Epidermal melanocyte (primary cell): Measurements from ENCODE around the gene ZNF227.
"Not testable (repeated sequence)": the region's sequence is repeated elsewhere in the genome, so short reads cannot be mapped to it uniquely, and the experiment has no call there.

Source experiments
- DNase-seq: peaks from one replicate; pipeline ENCODE4 v3.0.0; 2011; ENCODE audit warnings: low spot score; ENCODE audit not compliant: insufficient read length

The ZNF227 gene

GRCh38 chr19:44236384-44236783, 24.1 kb downstream of the ZNF227 start:
- DNase-seq = no peak

DNA sequence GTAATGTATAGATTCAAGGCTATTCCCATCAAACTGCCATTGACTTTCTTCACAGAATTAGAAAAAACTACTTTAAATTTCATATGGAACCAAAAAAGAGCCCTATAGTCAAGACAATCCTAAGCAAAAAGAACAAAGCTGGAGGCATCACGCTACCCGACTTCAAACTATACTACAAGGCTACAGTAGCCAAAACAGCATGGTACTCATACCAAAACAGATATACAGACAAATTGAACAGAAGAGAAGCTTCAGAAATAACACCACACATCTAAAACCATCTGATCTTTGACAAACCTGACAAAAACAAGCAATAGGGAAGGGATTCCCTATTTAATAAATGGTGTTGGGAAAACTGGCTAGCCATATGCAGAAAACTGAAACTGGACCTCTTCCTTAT, 40.0 kb downstream of the ZNF227 start:
- DNase-seq = not testable (repeated sequence)

GRCh38 chr19:44253392-44253791, 41.1 kb downstream of the ZNF227 start:
- not testable (repeated sequence) for DNase-seq

DNA sequence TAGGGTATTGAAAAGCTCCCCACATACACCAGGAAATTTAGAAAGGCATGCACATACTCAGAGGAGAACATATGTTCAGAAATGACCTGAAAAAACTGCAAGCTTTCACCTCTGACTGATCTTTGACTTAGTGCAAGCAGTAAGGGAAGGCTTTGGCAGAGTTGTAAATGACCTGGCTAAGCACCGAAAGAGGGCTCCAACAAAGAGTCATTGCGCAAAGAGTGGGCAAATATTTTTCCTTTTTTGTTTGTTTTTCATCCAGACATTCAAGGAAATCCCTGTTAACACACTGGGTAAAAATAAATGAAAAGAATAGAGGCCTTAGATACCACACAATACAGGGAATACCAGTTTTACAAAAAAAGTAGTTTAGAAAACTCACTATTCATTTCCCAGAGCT, 42.2 kb downstream of the ZNF227 start:
- DNase-seq = no peak

- DNase-seq = no peak
These were observed 43.5 kb downstream of the ZNF227 start for GRCh38 chr19:44255705-44256411.

- no peak for DNase-seq
These were observed 45.8 kb downstream of the ZNF227 start for GRCh38 chr19:44258136-44258535.

DNA sequence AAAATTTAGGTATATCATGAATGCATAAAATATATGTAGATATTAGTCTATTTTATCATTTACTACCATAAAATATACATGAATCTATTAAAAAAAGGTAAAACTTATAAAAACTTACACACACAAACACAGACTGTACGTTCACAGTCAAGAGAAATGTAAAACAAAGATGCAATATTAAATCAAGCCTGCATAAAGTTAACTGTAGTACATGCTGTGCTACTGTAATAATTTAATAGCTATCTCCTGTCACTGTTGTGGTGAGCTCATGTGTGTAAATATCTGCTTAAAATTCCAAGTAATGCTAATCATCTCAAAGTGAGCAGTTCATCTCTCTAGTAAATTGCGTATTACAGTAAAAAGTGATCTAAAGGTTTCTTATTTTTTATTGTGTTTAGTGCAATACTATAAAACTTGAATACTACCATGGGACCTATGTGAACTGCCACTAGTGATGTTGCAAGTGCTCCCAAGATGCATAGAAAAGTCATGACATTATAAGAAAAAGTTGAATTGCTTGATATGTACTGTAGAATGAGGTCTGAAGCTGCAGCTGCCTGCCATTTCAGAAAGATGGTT, 46.6 kb downstream of the ZNF227 start:
- no peak for DNase-seq

DNA sequence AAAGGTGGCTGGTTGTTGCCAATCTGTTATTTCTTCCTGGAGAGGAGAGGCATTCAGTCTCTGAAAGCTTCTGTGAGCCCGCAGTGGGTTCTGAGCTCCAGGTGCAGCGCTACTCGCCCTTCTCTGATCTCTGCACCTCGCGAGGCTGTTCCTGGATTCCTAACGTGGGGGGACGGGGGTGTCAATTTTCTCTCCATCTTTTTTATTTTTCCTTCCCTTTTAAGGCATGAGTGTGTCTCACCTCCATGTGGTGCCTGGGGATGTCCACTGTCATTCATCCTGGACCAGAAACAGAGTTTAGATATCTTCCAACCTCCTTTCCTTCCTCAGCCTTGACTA, 48.0 kb downstream of the ZNF227 start:
- DNase-seq = no peak

DNA sequence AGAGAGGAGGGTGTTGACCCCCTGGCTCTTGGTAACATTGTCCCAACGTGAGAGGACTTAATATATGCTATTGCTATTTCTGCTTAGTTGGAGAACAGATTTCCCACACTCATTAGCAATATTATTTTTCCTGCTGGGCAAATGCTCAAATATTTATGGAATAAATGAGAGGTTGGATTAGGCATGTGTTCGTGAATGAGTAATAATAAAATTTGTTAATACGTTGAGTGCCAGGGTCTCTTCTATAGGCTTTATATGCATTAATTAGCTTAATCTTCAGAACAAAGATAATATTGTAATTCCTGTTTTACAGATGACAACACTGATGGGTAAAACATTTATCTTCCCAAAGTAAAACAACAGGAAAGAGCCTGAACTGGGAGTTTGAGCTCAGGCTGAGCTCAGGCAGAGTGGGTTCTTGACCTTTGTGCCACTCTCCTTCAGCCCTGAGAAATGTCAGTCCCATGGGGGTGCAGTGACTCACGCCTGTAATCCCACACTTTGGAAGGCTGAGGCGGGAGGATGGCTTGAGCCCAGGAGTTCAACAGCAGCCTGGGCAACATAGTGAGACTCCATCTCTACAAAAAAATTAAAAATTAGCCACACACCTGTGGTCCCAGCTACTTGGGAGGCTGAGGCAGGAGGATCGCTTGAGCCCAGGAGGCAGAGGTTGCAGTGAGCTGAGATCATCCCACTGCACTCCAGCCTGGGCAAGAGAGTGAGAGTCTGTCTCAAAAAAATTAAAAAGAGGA, 48.5 kb downstream of the ZNF227 start:
- DNase-seq = no peak

- DNase-seq = no peak
These were observed 65.0 kb downstream of the ZNF227 start for GRCh38 chr19:44277331-44277730.

- no peak for DNase-seq
These were observed 65.9 kb downstream of the ZNF227 start for GRCh38 chr19:44278181-44278690.

- no peak for DNase-seq
These were observed 68.6 kb downstream of the ZNF227 start for GRCh38 chr19:44280916-44281315.

DNA sequence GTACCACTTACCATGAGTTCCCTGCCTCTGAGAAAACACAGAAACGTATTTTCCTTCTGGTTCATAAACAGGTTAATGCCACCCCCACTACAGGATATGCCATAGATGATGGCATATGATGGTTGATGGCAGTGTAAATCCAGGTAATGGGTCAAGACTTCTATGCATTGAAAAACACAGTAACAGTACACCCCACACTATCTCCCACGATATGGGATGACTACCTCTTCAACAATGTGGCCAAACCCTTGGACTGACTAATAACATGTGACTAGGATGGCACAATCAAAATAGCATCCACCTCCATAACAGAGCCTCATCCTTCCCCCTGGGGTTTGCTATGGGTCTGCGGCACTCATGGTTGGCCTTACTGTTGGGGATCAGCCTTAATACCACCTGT, 70.5 kb downstream of the ZNF227 start:
- DNase-seq = no peak

DNA sequence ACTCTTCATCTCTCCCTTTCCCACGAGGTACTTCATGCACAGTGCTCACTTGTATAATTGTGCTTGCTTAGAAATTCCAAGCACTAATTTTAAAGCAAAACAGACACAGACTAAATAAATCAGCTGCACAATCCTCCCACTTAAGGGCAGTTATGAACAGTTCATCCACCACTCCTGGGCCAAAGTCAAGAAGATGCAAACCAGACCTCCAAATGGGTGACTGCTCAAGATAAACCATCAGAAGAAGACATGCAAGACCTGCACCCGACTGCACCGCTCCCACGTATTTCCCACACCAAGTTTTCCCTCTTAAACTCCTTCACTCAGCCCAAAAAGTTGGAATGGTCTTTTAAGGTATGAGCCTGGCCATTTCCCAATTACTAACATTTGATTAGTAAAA, 72.6 kb downstream of the ZNF227 start:
- no peak for DNase-seq
